CD4-positive, alpha-beta memory T cell (primary cell): ENCODE measurements around the gene AHRR. TPM values are rescaled to one million over a fixed set of nuclear protein-coding genes. Genes with fewer than 3 reads are reported as not detected.

Experiments used
- CTCF ChIA-PET: fragments of 350-600 bp; sonication (Branson Sonifier 250); formaldehyde crosslinking; loops from one replicate; lab custom pipeline; 2021; ENCODE audit warnings: inconsistent platforms; ENCODE audit not compliant: partially characterized antibody; lab: Charles Lee
- POLR2A ChIA-PET: fragments of 350-600 bp; sonication (Branson Sonifier 250); formaldehyde crosslinking; loops from one replicate; lab custom pipeline; 2021; ENCODE audit not compliant: partially characterized antibody; lab: Charles Lee
- DNase-seq, 5 donors: peaks; one replicate each; pipeline versions ENCODE4 v3.0.0 to v3.0.0-alpha.2; 2020 to 2022; ENCODE audit warnings: mixed read lengths in 1 of 5
- H3K27ac ChIP-seq: one replicate; pipeline ENCODE4 v1.7.0; 2013; ENCODE audit warnings: low read depth, low read length
- H3K27me3 ChIP-seq: 2 replicates; pipeline ENCODE4 v1.7.0; 2013; ENCODE audit warnings: mild to moderate bottlenecking, low read length, moderate library complexity; ENCODE audit not compliant: insufficient read depth
- H3K36me3 ChIP-seq: 2 replicates; pipeline ENCODE4 v1.7.0; 2013; ENCODE audit warnings: mild to moderate bottlenecking, low read length, moderate library complexity; ENCODE audit not compliant: insufficient read depth
- H3K4me1 ChIP-seq: 2 replicates; pipeline ENCODE4 v1.7.0; 2013; ENCODE audit warnings: mild to moderate bottlenecking, low read length, moderate library complexity; ENCODE audit not compliant: insufficient read depth
- H3K4me3 ChIP-seq, 2 donors: one replicate each; pipeline ENCODE4 v1.7.0; 2013; ENCODE audit warnings: low read length in 2 of 2, mild to moderate bottlenecking in 1 of 2
- H3K9me3 ChIP-seq, 2 donors: one replicate each; pipeline ENCODE4 v1.7.0; 2013; ENCODE audit warnings: low read length in 2 of 2, control low read depth in 1 of 2; ENCODE audit not compliant: control insufficient read depth in 1 of 2
- H3K27ac Mint-ChIP-seq, 7 donors: one replicate each; pipeline ENCODE4 v1.8.0; 2020 to 2021; ENCODE audit warnings: mixed read lengths in 7 of 7, mild to moderate bottlenecking in 6 of 7, inconsistent platforms in 3 of 7, moderate library complexity in 3 of 7
- H3K27me3 Mint-ChIP-seq, 2 donors: one replicate each; pipeline ENCODE4 v1.8.0; 2020 to 2021; ENCODE audit warnings: mixed read lengths in 2 of 2
- H3K36me3 Mint-ChIP-seq, 2 donors: one replicate each; pipeline ENCODE4 v1.8.0; 2020 to 2021; ENCODE audit warnings: mixed read lengths in 2 of 2, inconsistent platforms in 1 of 2, mild to moderate bottlenecking in 1 of 2
- H3K4me1 Mint-ChIP-seq, 4 donors: one replicate each; pipeline ENCODE4 v1.8.0; 2020 to 2021; ENCODE audit warnings: mixed read lengths in 4 of 4, mild to moderate bottlenecking in 1 of 4
- H3K4me3 Mint-ChIP-seq, 8 donors: one replicate each; pipeline ENCODE4 v1.8.0; 2020 to 2021; ENCODE audit warnings: mixed read lengths in 8 of 8, mild to moderate bottlenecking in 7 of 8, moderate library complexity in 6 of 8, inconsistent platforms in 3 of 8
- H3K9me3 Mint-ChIP-seq, 8 donors: one replicate each; pipeline ENCODE4 v1.8.0; 2020 to 2021; ENCODE audit warnings: mixed read lengths in 8 of 8, mild to moderate bottlenecking in 5 of 8, inconsistent platforms in 3 of 8, moderate library complexity in 1 of 8
- intact Hi-C: fragments of 100-400 bp; cut with micrococcal nuclease; formaldehyde crosslinking; loops from one replicate; pipeline ENCODE4 v1.15.1; 2023
- polyA plus RNA-seq, 2 donors: library from polyadenylated mRNA; unstranded; fragments of 300-500 nt; fragmentation: Illumina TruSeq; gene quantifications; one replicate each; pipeline ENCODE4 v1.2.3, GENCODE V29; 2021
- total RNA-seq, 2 experiments: library from RNA; stranded (reverse); gene quantifications; one replicate each; pipeline ENCODE4 v1.2.3, GENCODE V29; 2021

The AHRR gene
- total and polyA plus RNA-seq, 4 experiments from 2014 or later = 0.23 to 2.7 (median 0.74) TPM

DNA sequence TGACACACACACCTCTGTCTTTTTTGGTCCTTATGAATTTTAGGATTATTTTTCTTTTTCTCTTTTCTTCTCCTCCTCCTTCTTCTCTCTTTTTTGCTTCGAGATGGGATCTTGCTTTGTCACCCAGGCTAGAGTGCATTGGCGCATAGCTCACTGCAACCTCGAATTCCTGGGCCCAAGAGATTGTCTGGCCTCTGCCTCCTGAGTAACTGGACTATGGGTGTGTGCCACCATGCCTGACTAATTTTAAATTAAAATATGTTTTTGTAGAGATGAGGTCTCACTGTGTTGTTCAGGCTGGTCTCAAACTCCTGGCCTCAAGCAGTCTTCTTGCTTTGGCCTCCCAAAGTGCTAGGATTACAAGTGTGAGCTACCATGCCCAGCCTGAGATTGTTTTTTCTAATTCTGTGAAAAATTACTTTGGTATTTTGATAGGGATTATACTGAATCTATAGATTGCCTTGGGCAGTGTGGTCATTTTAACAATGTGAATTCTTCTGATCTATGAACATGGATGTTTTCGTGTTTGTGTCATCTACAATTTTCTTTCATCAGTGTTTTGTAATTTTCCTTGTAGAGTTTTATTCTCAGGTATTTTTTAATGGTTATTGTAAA, 7.7 kb downstream of the AHRR start:
- POLR2A ChIA-PET = no interaction called here
- CTCF ChIA-PET = no interaction called here

DNA sequence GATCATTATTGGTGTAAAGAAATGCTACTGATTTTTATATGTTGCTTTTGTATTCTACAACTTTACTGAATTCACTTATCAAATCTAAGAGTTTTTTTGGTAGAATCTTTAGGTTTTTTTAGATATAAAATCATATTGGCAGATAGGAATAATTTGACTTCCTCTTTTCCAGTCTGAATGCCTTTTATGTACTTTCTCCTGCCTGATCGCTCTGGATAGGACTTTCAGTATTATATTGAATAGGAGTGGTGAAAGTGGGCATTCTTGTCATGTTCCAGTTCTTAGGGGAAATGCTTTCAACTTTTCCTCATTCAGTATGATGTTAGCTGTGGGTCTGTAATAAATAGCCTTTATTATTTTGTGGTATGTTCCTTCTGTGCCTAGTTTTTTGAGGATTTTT, 8.3 kb downstream of the AHRR start:
- H3K4me1 Mint-ChIP-seq = peaks cover 7 to 18% (median 14%) of the 10 kb centered on the region in 4 donors
- no peaks in the 10 kb centered on the region for H3K27me3 ChIP-seq
- ChIA-PET POLR2A (no interaction called here), CTCF (no interaction called here)
- intact Hi-C loops = no loop called here
- no peak for DNase-seq
- H3K36me3 Mint-ChIP-seq = no peaks in the 10 kb centered on the region
- H3K9me3 Mint-ChIP-seq = no peaks in the 10 kb centered on the region
- H3K4me3 ChIP-seq = no peak overlapping the region
- H3K27ac ChIP-seq = no peak overlapping the region
- peaks cover 10 to 28% of the 10 kb centered on the region in 2 donors for H3K27me3 Mint-ChIP-seq
- no peaks in the 10 kb centered on the region for H3K36me3 ChIP-seq
- no peak overlapping the region for H3K27ac Mint-ChIP-seq
- peaks cover 4% of the 10 kb centered on the region for H3K4me1 ChIP-seq
- no peaks in the 10 kb centered on the region for H3K9me3 ChIP-seq
- no peak overlapping the region for H3K4me3 Mint-ChIP-seq

More for the DNA sequence above, 7.7 kb downstream of the AHRR start:
- H3K4me1 ChIP-seq = peaks cover 4% of the 10 kb centered on the region
- no peak overlapping the region for H3K4me3 Mint-ChIP-seq
- no peaks in the 10 kb centered on the region for H3K9me3 Mint-ChIP-seq
- H3K27me3 Mint-ChIP-seq = peaks cover 10 to 28% of the 10 kb centered on the region in 2 donors
- H3K27me3 ChIP-seq = no peaks in the 10 kb centered on the region
- H3K9me3 ChIP-seq = no peaks in the 10 kb centered on the region
- intact Hi-C loops = no loop called here
- no peak overlapping the region for H3K4me3 ChIP-seq
- no peak for DNase-seq
- H3K36me3 ChIP-seq = no peaks in the 10 kb centered on the region
- H3K36me3 Mint-ChIP-seq = no peaks in the 10 kb centered on the region
- H3K4me1 Mint-ChIP-seq = peaks cover 6 to 12% (median 11%) of the 10 kb centered on the region in 4 donors
- H3K27ac ChIP-seq = no peak overlapping the region
- no peak overlapping the region for H3K27ac Mint-ChIP-seq

DNA sequence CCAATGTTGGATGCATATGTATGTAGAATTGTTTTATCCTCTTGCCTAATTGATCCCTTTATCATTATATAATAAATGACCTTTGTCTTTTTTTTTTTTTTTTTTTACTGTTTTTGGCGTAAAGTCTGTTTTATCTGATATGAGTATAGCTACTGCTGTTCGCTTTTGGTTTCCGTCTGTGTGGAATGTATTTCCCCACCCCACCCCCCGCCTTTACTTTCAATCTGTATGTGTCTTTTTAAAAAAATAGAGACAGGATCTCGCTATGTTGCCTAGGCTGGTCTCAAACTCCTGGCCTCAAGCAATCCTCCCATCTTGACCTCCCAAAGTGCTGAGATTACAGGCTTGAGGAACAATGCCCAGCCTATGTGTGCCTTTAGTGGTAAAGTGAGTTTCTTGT, 11.3 kb downstream of the AHRR start:
- Histone ChIP-seq H3K9me3 (no peaks in the 10 kb centered on the region), H3K27ac (no peak overlapping the region), H3K4me1 (peaks cover 4% of the 10 kb centered on the region), H3K27me3 (no peaks in the 10 kb centered on the region), H3K4me3 (no peak overlapping the region), H3K36me3 (no peaks in the 10 kb centered on the region)
- ChIA-PET POLR2A (no interaction called here), CTCF (no interaction called here)
- Mint-ChIP-seq H3K27ac (peak overlapping the region in 1 of 7 donors; percentile 78), H3K9me3 (no peaks in the 10 kb centered on the region), H3K27me3 (peaks cover 5 to 13% of the 10 kb centered on the region in 2 donors), H3K4me1 (peaks cover 7 to 28% (median 16%) of the 10 kb centered on the region in 4 donors), H3K4me3 (no peak overlapping the region), H3K36me3 (no peaks in the 10 kb centered on the region)
- intact Hi-C loops = no loop called here
- DNase-seq = no peak

DNA sequence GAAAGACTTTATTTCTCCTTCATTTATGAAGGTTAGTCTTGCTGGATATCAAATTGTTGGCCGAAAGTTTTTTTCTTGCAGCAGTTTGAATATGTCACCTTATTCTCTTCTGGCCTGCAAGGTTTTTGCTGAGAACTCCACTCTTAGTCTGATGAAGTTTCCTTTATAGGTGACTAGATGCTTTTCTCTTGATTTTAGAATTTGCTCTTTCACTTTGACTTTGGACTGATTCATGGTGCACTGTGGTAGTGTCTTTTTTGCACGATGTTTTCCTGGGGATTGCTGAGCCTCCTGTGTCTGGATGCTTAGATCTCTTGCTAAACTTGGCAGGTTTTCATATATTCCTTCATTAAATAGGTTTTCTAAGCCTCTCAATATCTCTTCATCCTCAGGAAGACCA, 12.4 kb downstream of the AHRR start:
- Mint-ChIP-seq H3K9me3 (no peaks in the 10 kb centered on the region), H3K27ac (no peak overlapping the region), H3K36me3 (no peaks in the 10 kb centered on the region), H3K4me3 (peak overlapping the region in 2 of 8 donors; percentile 31 to 33), H3K4me1 (peaks cover 7 to 28% (median 16%) of the 10 kb centered on the region in 4 donors), H3K27me3 (peaks cover 3 to 7% of the 10 kb centered on the region in 2 donors)
- POLR2A ChIA-PET = no interaction called here
- intact Hi-C loops = no loop called here
- H3K9me3 ChIP-seq = no peaks in the 10 kb centered on the region
- no peak overlapping the region for H3K4me3 ChIP-seq
- H3K27ac ChIP-seq = no peak overlapping the region
- H3K27me3 ChIP-seq = no peaks in the 10 kb centered on the region
- CTCF ChIA-PET = no interaction called here
- no peaks in the 10 kb centered on the region for H3K36me3 ChIP-seq
- no peak for DNase-seq
- peaks cover 4% of the 10 kb centered on the region for H3K4me1 ChIP-seq

DNA sequence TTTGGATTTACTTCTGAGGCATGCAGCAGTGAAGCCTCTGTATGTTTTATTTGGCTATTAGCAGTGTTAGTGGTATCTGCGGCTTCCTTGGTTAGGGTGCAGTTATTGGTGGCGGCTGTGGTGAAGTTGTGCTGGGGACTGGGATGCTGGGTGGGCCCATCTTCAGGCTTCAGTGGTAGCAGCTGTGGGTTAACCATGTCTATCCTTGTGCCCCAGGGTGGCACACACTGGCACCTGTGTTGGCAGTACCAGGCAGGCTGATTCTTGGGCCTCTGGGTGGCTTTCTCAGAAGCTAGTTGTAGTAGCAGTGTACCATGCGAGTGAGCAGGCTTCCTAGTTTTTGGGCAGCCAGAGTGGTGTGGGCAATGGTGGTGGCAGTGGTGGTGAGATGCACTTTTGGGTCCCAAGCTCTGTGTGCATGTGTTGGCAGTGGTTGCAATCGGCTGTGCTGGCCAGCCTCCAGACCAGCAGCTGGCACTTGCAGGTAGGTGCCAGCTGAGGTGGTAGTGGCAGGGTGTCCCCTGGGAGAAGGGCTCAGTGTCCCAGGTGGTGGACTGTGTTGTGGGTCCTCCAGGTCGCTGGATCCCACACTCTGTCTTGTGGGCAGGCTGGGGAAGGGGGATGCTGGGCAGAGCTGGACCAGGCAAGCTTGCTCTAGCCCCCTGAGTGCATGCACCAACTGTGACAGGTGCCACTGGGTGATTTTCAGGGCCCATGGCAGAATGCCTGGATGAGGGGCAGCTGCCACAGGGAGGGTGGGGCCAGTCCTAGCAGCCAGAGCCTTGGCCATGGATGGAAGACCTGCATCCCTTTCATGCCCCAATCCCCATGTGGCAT, 13.6 kb downstream of the AHRR start:
- H3K4me1 ChIP-seq = peaks cover 4% of the 10 kb centered on the region
- H3K36me3 ChIP-seq = no peaks in the 10 kb centered on the region
- H3K27ac ChIP-seq = no peak overlapping the region
- intact Hi-C loops = no loop called here
- no peak overlapping the region for H3K4me3 Mint-ChIP-seq
- peaks cover 3% of the 10 kb centered on the region in 2 donors for H3K27me3 Mint-ChIP-seq
- H3K27ac Mint-ChIP-seq = peak overlapping the region in 1 of 7 donors; percentile 54
- no peaks in the 10 kb centered on the region for H3K9me3 ChIP-seq
- no peaks in the 10 kb centered on the region for H3K36me3 Mint-ChIP-seq
- peak in 1 of 5 donors; percentile 33 for DNase-seq
- no peak overlapping the region for H3K4me3 ChIP-seq
- CTCF ChIA-PET = no interaction called here
- H3K9me3 Mint-ChIP-seq = no peaks in the 10 kb centered on the region
- POLR2A ChIA-PET = no interaction called here
- peaks cover 7 to 28% (median 16%) of the 10 kb centered on the region in 4 donors for H3K4me1 Mint-ChIP-seq
- no peaks in the 10 kb centered on the region for H3K27me3 ChIP-seq

DNA sequence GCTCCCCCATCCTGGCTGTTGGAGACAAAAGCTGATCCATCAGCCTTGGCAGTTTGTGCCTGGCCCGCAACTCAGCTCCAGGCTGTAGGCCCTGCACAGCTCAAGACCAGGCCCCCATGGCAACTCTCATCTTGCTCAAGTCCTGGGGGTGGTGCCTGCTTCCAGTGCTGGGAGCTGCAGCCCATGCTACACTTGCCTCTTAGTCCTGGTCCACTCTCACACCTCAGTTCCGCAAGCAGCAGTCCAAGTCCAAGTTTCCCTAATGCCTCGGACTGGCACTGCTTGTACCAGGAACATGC, 14.2 kb downstream of the AHRR start:
- POLR2A ChIA-PET = no interaction called here

DNA sequence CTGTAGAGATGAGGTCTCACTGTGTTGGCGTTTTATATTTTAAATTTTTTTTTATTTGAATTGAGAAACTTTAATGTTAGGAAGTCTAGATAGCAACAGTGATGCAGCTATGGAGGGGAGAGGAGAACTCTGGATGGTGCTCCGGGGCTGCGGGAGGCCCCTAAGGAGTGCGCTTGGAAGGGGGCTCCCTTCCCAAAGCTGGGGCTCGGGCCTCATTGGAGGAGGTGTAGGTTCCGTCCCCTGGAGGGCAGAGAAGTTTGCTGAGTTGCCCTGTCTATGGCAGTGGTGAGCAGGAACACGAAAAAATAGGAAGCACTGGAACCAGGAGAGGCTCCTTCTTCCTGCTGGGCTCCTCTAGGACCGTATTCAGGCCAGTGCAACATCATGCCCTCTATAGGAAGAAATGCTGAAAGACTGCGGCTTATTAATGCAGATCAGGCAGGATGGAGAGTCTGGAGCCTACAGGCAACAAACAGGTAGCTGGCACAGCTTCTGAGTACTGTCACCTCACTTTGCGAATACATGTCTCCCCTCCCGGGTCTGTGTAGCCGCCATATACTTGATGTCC, 16.1 kb downstream of the AHRR start:
- no peaks in the 10 kb centered on the region for H3K9me3 ChIP-seq
- no peaks in the 10 kb centered on the region for H3K27me3 ChIP-seq
- Mint-ChIP-seq H3K27ac (no peak overlapping the region), H3K4me1 (peaks cover 7 to 31% (median 17%) of the 10 kb centered on the region in 4 donors), H3K4me3 (no peak overlapping the region), H3K9me3 (no peaks in the 10 kb centered on the region), H3K27me3 (peaks cover 3 to 4% of the 10 kb centered on the region in 2 donors), H3K36me3 (no peaks in the 10 kb centered on the region)
- ChIA-PET CTCF (no interaction called here), POLR2A (no interaction called here)
- H3K27ac ChIP-seq = no peak overlapping the region
- H3K4me1 ChIP-seq = peaks cover 4% of the 10 kb centered on the region
- no peaks in the 10 kb centered on the region for H3K36me3 ChIP-seq
- intact Hi-C loops = no loop called here
- no peak overlapping the region for H3K4me3 ChIP-seq
- no peak for DNase-seq

More for the DNA sequence above, 14.2 kb downstream of the AHRR start:
- Histone ChIP-seq H3K4me3 (no peak overlapping the region), H3K9me3 (no peaks in the 10 kb centered on the region), H3K36me3 (no peaks in the 10 kb centered on the region), H3K27me3 (no peaks in the 10 kb centered on the region), H3K4me1 (peaks cover 4% of the 10 kb centered on the region), H3K27ac (no peak overlapping the region)
- DNase-seq = no peak
- intact Hi-C loops = no loop called here
- Mint-ChIP-seq H3K27ac (no peak overlapping the region), H3K9me3 (no peaks in the 10 kb centered on the region), H3K4me3 (no peak overlapping the region), H3K4me1 (peaks cover 7 to 28% (median 16%) of the 10 kb centered on the region in 4 donors), H3K36me3 (no peaks in the 10 kb centered on the region), H3K27me3 (peaks cover 2 to 3% of the 10 kb centered on the region in 2 donors)
- CTCF ChIA-PET = no interaction called here
